Measurements from ENCODE around the gene NAA15. TPM values are rescaled to one million over a fixed set of nuclear protein-coding genes. Genes with fewer than 3 reads are reported as not detected.

The NAA15 gene
- polyA plus RNA-seq, 3 donors = 5.2 to 20.2 (median 8.8) TPM

GRCh38 chr4:139295942-139296299, 5.4 kb upstream of the NAA15 start:
- H3K27me3 Mint-ChIP-seq (ENCODE audit: low read depth in 3 of 3) = peaks cover 0 to 1% (median 0%) of the 10 kb centered on the region in 3 donors
- Histone ChIP-seq H3K9ac (ENCODE audit: insufficient read depth, low read length, poor library complexity, severe bottlenecking) (peak overlapping the region; percentile 90), H3K27ac (ENCODE audit: low read depth in 1 of 2, low read length in 2 of 2) (peak overlapping the region in 1 of 2 donors; percentile 92), H3K36me3 (replicated peaks in 1 of 2; ENCODE audit: control insufficient read depth in 1 of 2, insufficient read depth in 2 of 2, low read length in 2 of 2) (peaks cover 14 to 27% of the 10 kb centered on the region in 2 donors), H2AFZ (ENCODE audit: insufficient read depth, low read depth, low read length, poor library complexity, severe bottlenecking) (peak overlapping the region; percentile 95), H3K4me2 (replicated peaks; ENCODE audit: extremely low read depth, low read length, poor library complexity, severe bottlenecking) (peak overlapping the region; percentile 90), H3K4me3 (replicated peaks in 1 of 3; ENCODE audit: low read depth in 2 of 3, low read length in 3 of 3) (peak overlapping the region; percentile 88 to 95 (median 91)), H3K4me1 (ENCODE audit: control insufficient read depth in 1 of 2, insufficient read depth in 2 of 2, low read length in 2 of 2) (peaks cover 23 to 40% of the 10 kb centered on the region in 2 donors), H3K9me3 (replicated peaks in 1 of 2; ENCODE audit: control insufficient read depth in 1 of 2, insufficient read depth in 1 of 2, low read length in 2 of 2) (no peaks in the 10 kb centered on the region), H3K27me3 (ENCODE audit: control insufficient read depth in 2 of 2, insufficient read depth in 2 of 2, low read length in 2 of 2) (no peaks in the 10 kb centered on the region), H3K79me2 (ENCODE audit: insufficient read depth, low read length) (peaks cover 56% of the 10 kb centered on the region), H4K20me1 (ENCODE audit: insufficient read depth, low read length) (no peaks in the 10 kb centered on the region)
- no CpG with 5 or more reads among the region's 6 CpGs for WGBS (ENCODE audit: insufficient coverage)
- H3K9me3 Mint-ChIP-seq = no peaks in the 10 kb centered on the region
- DNase-seq = no peak
- intact Hi-C loops (cut with micrococcal nuclease) = loop anchor here (5.0 to 10.0 kb wide), 4 partner anchors 71 to 271 kb away; no protein-coding TSS in a partner anchor
- peak overlapping the region in 3 of 7 donors; percentile 95 to 98 (median 96) for H3K27ac Mint-ChIP-seq
- peaks cover 16 to 28% of the 10 kb centered on the region in 2 donors for H3K36me3 Mint-ChIP-seq
- peak overlapping the region; percentile 96 to 98 for H3K4me3 Mint-ChIP-seq
- TF ChIP-seq CTCF (IDR thresholded peaks at IDR 0.05) = peak; percentile 58
- H3K4me1 Mint-ChIP-seq = peaks cover 30% of the 10 kb centered on the region

GRCh38 chr4:139297001-139297410, 4.3 kb upstream of the NAA15 start:
- Histone ChIP-seq H3K27me3 (ENCODE audit: control insufficient read depth in 2 of 2, insufficient read depth in 2 of 2, low read length in 2 of 2) (no peaks in the 10 kb centered on the region), H2AFZ (ENCODE audit: insufficient read depth, low read depth, low read length, poor library complexity, severe bottlenecking) (no peak overlapping the region), H3K27ac (ENCODE audit: low read depth in 1 of 2, low read length in 2 of 2) (no peak overlapping the region), H3K4me3 (replicated peaks in 1 of 3; ENCODE audit: low read depth in 2 of 3, low read length in 3 of 3) (no peak overlapping the region), H3K9me3 (replicated peaks in 1 of 2; ENCODE audit: control insufficient read depth in 1 of 2, insufficient read depth in 1 of 2, low read length in 2 of 2) (no peaks in the 10 kb centered on the region), H3K4me1 (ENCODE audit: control insufficient read depth in 1 of 2, insufficient read depth in 2 of 2, low read length in 2 of 2) (peaks cover 23 to 42% of the 10 kb centered on the region in 2 donors), H3K9ac (ENCODE audit: insufficient read depth, low read length, poor library complexity, severe bottlenecking) (no peak overlapping the region), H3K4me2 (replicated peaks; ENCODE audit: extremely low read depth, low read length, poor library complexity, severe bottlenecking) (no peak overlapping the region), H4K20me1 (ENCODE audit: insufficient read depth, low read length) (no peaks in the 10 kb centered on the region), H3K79me2 (ENCODE audit: insufficient read depth, low read length) (peaks cover 66% of the 10 kb centered on the region), H3K36me3 (replicated peaks in 1 of 2; ENCODE audit: control insufficient read depth in 1 of 2, insufficient read depth in 2 of 2, low read length in 2 of 2) (peaks cover 9 to 17% of the 10 kb centered on the region in 2 donors)
- peaks cover 30% of the 10 kb centered on the region for H3K4me1 Mint-ChIP-seq
- DNase-seq = peak in 1 of 3 donors; percentile 24
- WGBS (ENCODE audit: insufficient coverage) = 100% methylated on average over 1 of the region's 2 CpGs
- H3K27ac Mint-ChIP-seq = no peak overlapping the region
- no peak for TF ChIP-seq CTCF (IDR thresholded peaks at IDR 0.05)
- no peaks in the 10 kb centered on the region for H3K9me3 Mint-ChIP-seq
- peaks cover 0 to 1% (median 0%) of the 10 kb centered on the region in 3 donors for H3K27me3 Mint-ChIP-seq (ENCODE audit: low read depth in 3 of 3)
- intact Hi-C loops (cut with micrococcal nuclease) = loop anchor here (5.0 to 10.0 kb wide), 4 partner anchors 72 to 272 kb away; no protein-coding TSS in a partner anchor
- H3K4me3 Mint-ChIP-seq = no peak overlapping the region
- peaks cover 7 to 17% of the 10 kb centered on the region in 2 donors for H3K36me3 Mint-ChIP-seq
